ENCODE data around the gene FBXW11.

DNA sequence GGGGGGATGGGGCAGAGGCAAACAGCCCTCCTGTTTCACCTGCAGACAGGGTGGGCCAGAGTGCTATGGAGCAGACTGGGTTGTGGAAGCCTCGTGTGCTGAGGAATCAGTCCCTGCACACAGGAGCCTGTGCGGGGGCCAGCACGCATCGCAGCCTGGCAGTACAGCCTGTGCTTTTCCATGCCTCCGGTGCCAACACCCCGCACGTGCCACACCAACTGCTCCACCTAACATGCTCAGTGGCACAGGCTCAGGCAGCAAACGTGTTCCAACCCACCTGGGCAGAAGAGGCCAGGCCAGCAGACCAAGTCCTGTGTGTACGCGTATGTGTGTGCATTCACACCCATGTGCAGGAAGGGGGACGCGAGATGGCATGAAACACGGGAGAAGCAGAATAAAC, 37.4 kb upstream of the FBXW11 start:
- TF ChIP-seq CTCF (IDR thresholded peaks at IDR 0.05) (no peak), EZH2 (IDR thresholded peaks at IDR 0.05; ENCODE audit: borderline replicate concordance, insufficient read depth, low read depth, low read length, poor library complexity, severe bottlenecking) (no peak)
